ENCODE measurements around the gene RBMS3.
"Not testable (repeated sequence)": the region's sequence is repeated elsewhere in the genome, so short reads cannot be mapped to it uniquely, and the experiment has no call there.

The RBMS3 gene

GRCh38 chr3:29468187-29468586 is 187.3 kb downstream of the RBMS3 start:
- CTCF ChIA-PET = no interaction called here
- POLR2A ChIA-PET = no interaction called here
- no peak for DNase-seq (ENCODE audit: extremely low spot score)
- no peak for TF ChIP-seq ARNT (IDR thresholded peaks at IDR 0.05)
- no peak for TF ChIP-seq SUZ12 (IDR thresholded peaks at IDR 0.05)
- TF ChIP-seq L3MBTL2 (conservative IDR thresholded peaks at IDR 0.05) = no peak
- no peak for TF ChIP-seq NFRKB (IDR thresholded peaks at IDR 0.05)
- no peak for TF ChIP-seq PKNOX1 (IDR thresholded peaks at IDR 0.05)
- no peak for TF ChIP-seq LEF1 (IDR thresholded peaks at IDR 0.05; ENCODE audit: borderline replicate concordance)
- no peak for TF ChIP-seq SP1 (IDR thresholded peaks at IDR 0.05)
- TF ChIP-seq FOXK2 (IDR thresholded peaks at IDR 0.05) = no peak
- no peak for TF ChIP-seq BHLHE40 (IDR thresholded peaks at IDR 0.05; ENCODE audit: borderline replicate concordance)
- no peak for TF ChIP-seq ELF4 (IDR thresholded peaks at IDR 0.05)
- TF ChIP-seq FOXM1 (IDR thresholded peaks at IDR 0.05; ENCODE audit: borderline replicate concordance) = no peak
- no peak for TF ChIP-seq HDGF (IDR thresholded peaks at IDR 0.05; ENCODE audit: borderline replicate concordance)
- no peak for TF ChIP-seq FOXA1 (IDR thresholded peaks at IDR 0.05)
- TF ChIP-seq TARDBP (IDR thresholded peaks at IDR 0.05) = no peak
- no peak for TF ChIP-seq CTBP1 (IDR thresholded peaks at IDR 0.05; ENCODE audit: borderline replicate concordance)

DNA sequence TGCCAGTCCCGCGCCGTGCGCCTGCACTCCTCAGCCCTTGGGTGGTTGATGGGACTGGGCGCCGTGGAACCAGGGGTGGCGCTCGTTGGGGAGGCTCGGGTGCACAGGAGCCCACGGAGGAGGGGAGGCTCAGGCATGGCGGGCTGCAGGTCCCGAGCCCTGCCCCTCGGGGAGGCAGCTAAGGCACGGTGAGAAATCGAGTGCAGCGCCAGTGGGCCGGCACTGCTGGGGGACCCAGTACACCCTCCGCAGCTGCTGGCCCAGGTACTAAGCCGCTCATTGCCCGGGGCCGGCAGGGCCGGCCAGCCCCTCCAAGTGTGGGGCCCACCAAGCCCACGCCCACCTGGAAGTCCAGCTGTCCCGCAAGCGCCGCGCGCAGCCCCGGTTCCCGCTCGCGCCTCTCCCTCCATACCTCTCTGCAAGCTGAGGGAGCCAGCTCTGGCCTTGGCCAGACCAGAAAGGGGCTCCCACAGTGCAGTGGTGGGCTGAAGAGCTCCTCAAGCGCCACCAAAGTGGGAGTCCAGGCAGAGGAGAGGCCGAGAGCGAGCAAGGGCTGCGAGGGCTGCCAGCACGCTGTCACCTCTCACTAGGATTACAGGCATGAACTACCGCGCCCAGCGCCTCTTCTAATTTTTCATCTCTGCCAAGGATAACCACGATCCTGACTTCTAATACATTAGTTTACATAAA is 192.8 kb downstream of the RBMS3 start:
- DNase-seq (ENCODE audit: extremely low spot score); CTCF ChIA-PET; POLR2A ChIA-PET: not testable (repeated sequence)

- POLR2A ChIA-PET = no interaction called here
- TF ChIP-seq CTBP1 (IDR thresholded peaks at IDR 0.05; ENCODE audit: borderline replicate concordance) = no peak
- no peak for TF ChIP-seq FOXA1 (IDR thresholded peaks at IDR 0.05)
- no peak for TF ChIP-seq PKNOX1 (IDR thresholded peaks at IDR 0.05)
- TF ChIP-seq L3MBTL2 (conservative IDR thresholded peaks at IDR 0.05) = no peak
- TF ChIP-seq ZNF384 (IDR thresholded peaks at IDR 0.05) = no peak
- no peak for TF ChIP-seq SUZ12 (IDR thresholded peaks at IDR 0.05)
- TF ChIP-seq ELF4 (IDR thresholded peaks at IDR 0.05) = no peak
- TF ChIP-seq HDGF (IDR thresholded peaks at IDR 0.05; ENCODE audit: borderline replicate concordance) = no peak
- no peak for TF ChIP-seq ARNT (IDR thresholded peaks at IDR 0.05)
- no peak for DNase-seq (ENCODE audit: extremely low spot score)
- CTCF ChIA-PET = interaction anchor here (0.7 kb wide), 1 partner anchor 918 kb away, joined by 7 read pairs; no protein-coding TSS in a partner anchor
Observed at GRCh38 chr3:29475305-29475840, 194.5 kb downstream of the RBMS3 start.

- ChIA-PET CTCF (interaction anchor here (0.5 to 0.7 kb wide), 2 partner anchors 14 to 919 kb away, joined by 7 read pairs; no protein-coding TSS in a partner anchor), POLR2A (no interaction called here)
- no peak for DNase-seq (ENCODE audit: extremely low spot score)
- TF ChIP-seq CTBP1 (IDR thresholded peaks at IDR 0.05; ENCODE audit: borderline replicate concordance) (no peak), SP1 (IDR thresholded peaks at IDR 0.05) (no peak), TARDBP (IDR thresholded peaks at IDR 0.05) (no peak), ZNF384 (IDR thresholded peaks at IDR 0.05) (no peak), FOXA1 (IDR thresholded peaks at IDR 0.05) (no peak), ELF4 (IDR thresholded peaks at IDR 0.05) (no peak), FOXM1 (IDR thresholded peaks at IDR 0.05; ENCODE audit: borderline replicate concordance) (no peak), FOXK2 (IDR thresholded peaks at IDR 0.05) (no peak), ARNT (IDR thresholded peaks at IDR 0.05) (no peak), HDGF (IDR thresholded peaks at IDR 0.05; ENCODE audit: borderline replicate concordance) (no peak), PKNOX1 (IDR thresholded peaks at IDR 0.05) (no peak), L3MBTL2 (conservative IDR thresholded peaks at IDR 0.05) (no peak), SUZ12 (IDR thresholded peaks at IDR 0.05) (no peak)
Observed at GRCh38 chr3:29475854-29476253, 195.0 kb downstream of the RBMS3 start.

- ChIA-PET CTCF (no interaction called here), POLR2A (no interaction called here)
- TF ChIP-seq ARNT (IDR thresholded peaks at IDR 0.05) = no peak
- no peak for TF ChIP-seq PKNOX1 (IDR thresholded peaks at IDR 0.05)
- no peak for TF ChIP-seq NFRKB (IDR thresholded peaks at IDR 0.05)
- no peak for TF ChIP-seq ZNF384 (IDR thresholded peaks at IDR 0.05)
- no peak for TF ChIP-seq HDGF (IDR thresholded peaks at IDR 0.05; ENCODE audit: borderline replicate concordance)
- TF ChIP-seq FOXK2 (IDR thresholded peaks at IDR 0.05) = no peak
- no peak for TF ChIP-seq L3MBTL2 (conservative IDR thresholded peaks at IDR 0.05)
- TF ChIP-seq CTBP1 (IDR thresholded peaks at IDR 0.05; ENCODE audit: borderline replicate concordance) = no peak
- TF ChIP-seq ELF4 (IDR thresholded peaks at IDR 0.05) = no peak
- TF ChIP-seq FOXA1 (IDR thresholded peaks at IDR 0.05) = no peak
- no peak for TF ChIP-seq SUZ12 (IDR thresholded peaks at IDR 0.05)
- no peak for TF ChIP-seq BHLHE40 (IDR thresholded peaks at IDR 0.05; ENCODE audit: borderline replicate concordance)
- no peak for TF ChIP-seq FOXM1 (IDR thresholded peaks at IDR 0.05; ENCODE audit: borderline replicate concordance)
- no peak for TF ChIP-seq TARDBP (IDR thresholded peaks at IDR 0.05)
- TF ChIP-seq SP1 (IDR thresholded peaks at IDR 0.05) = no peak
- no peak for TF ChIP-seq LEF1 (IDR thresholded peaks at IDR 0.05; ENCODE audit: borderline replicate concordance)
- no peak for DNase-seq (ENCODE audit: extremely low spot score)
Observed at GRCh38 chr3:29478611-29479010, 197.7 kb downstream of the RBMS3 start.

Measured in HEK293T (cell line).